GM21528 (cell line): ENCODE data around the gene BSPH1.
"Not testable (repeated sequence)": the region's sequence is repeated elsewhere in the genome, so short reads cannot be mapped to it uniquely, and the experiment has no call there.

Experiments used
- ATAC-seq: cut with Tn5 transposase; IDR thresholded peaks from one replicate; pipeline ENCODE4 v1.9.1; 2021; ENCODE audit warnings: mild to moderate bottlenecking, moderate library complexity; ENCODE audit not compliant: unreplicated experiment, low FRiP score

BSPH1 gene

DNA sequence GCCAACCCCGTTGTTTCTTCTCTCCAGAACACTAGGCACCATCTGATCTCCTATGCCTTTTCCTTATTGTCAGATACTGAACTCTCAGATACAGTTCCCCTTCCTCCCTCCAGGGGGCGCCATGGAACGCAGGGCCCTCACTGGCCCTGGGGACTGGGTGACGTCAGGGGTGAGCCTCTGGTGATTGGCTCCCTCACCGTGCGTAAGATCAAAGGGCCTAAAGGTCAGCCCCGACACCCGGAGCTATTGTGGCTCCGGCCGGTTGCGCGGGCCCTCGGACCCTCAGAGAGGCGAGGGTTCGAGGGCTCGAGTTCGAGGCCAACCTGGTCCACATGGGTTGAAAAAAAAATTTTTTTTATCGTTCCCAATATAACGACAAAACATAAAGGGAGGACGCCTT, 63.4 kb downstream of the BSPH1 start:
- not testable (repeated sequence) for ATAC-seq

DNA sequence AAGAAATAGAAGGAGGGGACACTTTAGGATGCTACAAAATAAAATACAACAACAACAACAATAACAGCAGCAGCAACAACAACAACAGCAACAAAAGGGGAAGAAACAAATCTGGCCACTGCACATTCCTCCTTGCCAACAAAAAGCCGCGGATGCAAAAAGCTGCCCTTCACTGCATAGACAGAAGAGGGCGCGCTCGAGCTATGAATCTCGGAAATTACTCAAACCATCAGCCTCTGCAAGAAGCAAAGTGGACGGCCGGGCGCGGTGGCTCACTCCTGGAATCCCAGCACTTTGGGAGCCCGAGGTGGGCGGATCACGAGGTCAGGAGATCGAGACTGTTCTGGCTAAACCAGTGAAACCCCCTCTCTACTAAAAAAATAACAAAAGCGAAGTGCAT, 71.9 kb downstream of the BSPH1 start:
- not testable (repeated sequence) for ATAC-seq
